Keratinocyte (primary cell): ENCODE data around the gene LCE1E. TPM values are rescaled to one million over a fixed set of nuclear protein-coding genes. Genes with fewer than 3 reads are reported as not detected.

Experiments
- DNase-seq: peaks from one replicate; pipeline ENCODE4 v3.0.0-alpha.2; 2011; ENCODE audit warnings: low read depth, missing footprints, low spot score
- FAIRE-seq: peaks from 2 replicates; lab custom pipeline; 2011; peaks lifted over from hg19 to GRCh38; lab: Jason Lieb, UNC
- H2AFZ ChIP-seq: 2 replicates; pipeline ENCODE4 v1.6.0; 2012; ENCODE audit warnings: low read length, control low read depth, inconsistent platforms; ENCODE audit not compliant: control insufficient read depth
- H3K27ac ChIP-seq: 2 replicates; pipeline ENCODE4 v1.5.1; 2011; ENCODE audit warnings: low read length; ENCODE audit not compliant: control insufficient read depth, insufficient read depth
- H3K27me3 ChIP-seq: 3 replicates; pipeline ENCODE4 v1.6.0; 2011; ENCODE audit warnings: low read length; ENCODE audit not compliant: control insufficient read depth, insufficient read depth; ENCODE audit errors: extremely low read depth
- H3K36me3 ChIP-seq, 2 experiments: 2 replicates in 1 of 2; 3 replicates in 1 of 2; pipeline ENCODE4 v1.5.1; 2011; ENCODE audit warnings: low read length in 2 of 2, mild to moderate bottlenecking in 1 of 2; ENCODE audit not compliant: control insufficient read depth in 2 of 2, insufficient read depth in 2 of 2; ENCODE audit errors: extremely low read depth in 1 of 2
- H3K4me1 ChIP-seq: 3 replicates; pipeline ENCODE4 v1.5.1; 2011; ENCODE audit warnings: low read length; ENCODE audit not compliant: control insufficient read depth, insufficient read depth; ENCODE audit errors: extremely low read depth
- H3K4me2 ChIP-seq: 3 replicates; pipeline ENCODE4 v1.6.0; 2011; ENCODE audit warnings: low read depth, low read length; ENCODE audit not compliant: control insufficient read depth, insufficient read depth; ENCODE audit errors: extremely low read depth
- H3K4me3 ChIP-seq, 3 experiments: fragments of 200-600 bp in 1 of 3; sonication (generic) in 1 of 3; 2 replicates in 2 of 3; 3 replicates in 1 of 3; pipeline ENCODE4 v1.5.1; 2011 to 2016; ENCODE audit warnings: low read length in 3 of 3, mild to moderate bottlenecking in 3 of 3, control low read depth in 2 of 3, inconsistent platforms in 1 of 3, low read depth in 1 of 3, mixed read lengths in 1 of 3, mixed run types in 1 of 3, moderate library complexity in 1 of 3; ENCODE audit not compliant: control insufficient read depth in 2 of 3, insufficient read depth in 2 of 3; ENCODE audit errors: extremely low read depth in 1 of 3
- H3K79me2 ChIP-seq: 2 replicates; pipeline ENCODE4 v1.6.0; 2012; ENCODE audit warnings: low read length; ENCODE audit not compliant: control insufficient read depth, insufficient read depth
- H3K9ac ChIP-seq: 3 replicates; pipeline ENCODE4 v1.6.0; 2011; ENCODE audit warnings: low read length; ENCODE audit not compliant: control insufficient read depth, insufficient read depth; ENCODE audit errors: extremely low read depth
- H3K9me1 ChIP-seq: 3 replicates; pipeline ENCODE4 v1.6.0; 2011; ENCODE audit warnings: low read length; ENCODE audit not compliant: control insufficient read depth, insufficient read depth; ENCODE audit errors: extremely low read depth
- H3K9me3 ChIP-seq: 2 replicates; pipeline ENCODE4 v1.5.1; 2012; ENCODE audit warnings: low read depth, low read length; ENCODE audit not compliant: control insufficient read depth
- H4K20me1 ChIP-seq: 3 replicates; pipeline ENCODE4 v1.6.0; 2011; ENCODE audit warnings: low read length; ENCODE audit not compliant: control insufficient read depth, insufficient read depth; ENCODE audit errors: extremely low read depth
- CTCF ChIP-seq, 3 experiments: IDR thresholded peaks in 1 of 3; conservative IDR thresholded peaks in 1 of 3; optimal IDR thresholded peaks in 1 of 3; 2 replicates in 2 of 3; 3 replicates in 1 of 3; pipeline versions ENCODE3 to v1.5.1; 2011; ENCODE audit warnings: low read length in 3 of 3, mild to moderate bottlenecking in 3 of 3, moderate library complexity in 2 of 3, control low read depth in 1 of 3, inconsistent platforms in 1 of 3; ENCODE audit not compliant: insufficient read depth in 2 of 3; ENCODE audit errors: extremely low read depth in 1 of 3
- EZH2 ChIP-seq: IDR thresholded peaks from one replicate; pipeline ENCODE4 v1.6.1; 2012; ENCODE audit warnings: inconsistent platforms, mild to moderate bottlenecking, low read length, moderate library complexity
- dilution Hi-C: fragments of 300-500 bp; cut with MboI; formaldehyde crosslinking; loops from one replicate; pipeline ENCODE4 v1.7.0; 2020; ENCODE audit warnings: low sequenced_read_pairs; ENCODE audit not compliant: extremely low pct_ligation_motif_present
- polyA minus RNA-seq, 3 experiments: library from RNA; depleted of rRNA, polyadenylated mRNA; stranded (reverse); fragments of >200 nt; gene quantifications; 1 replicate in 1 of 3; 2 replicates in 1 of 3; 3 replicates in 1 of 3; pipeline ENCODE4 v1.2.3, GENCODE V29; 2011
- polyA plus RNA-seq, 5 experiments: library from polyadenylated mRNA; depleted of rRNA in 3 of 5; stranded (reverse) in 3 of 5; stranded (forward) in 1 of 5; unstranded in 1 of 5; fragments of >200 nt; gene quantifications; 1 replicate in 1 of 5; 2 replicates in 3 of 5; 3 replicates in 1 of 5; pipeline versions ENCODE4 v1.2.1 to v1.2.3, GENCODE V29; 2011 to 2012; ENCODE audit warnings: missing spikeins in 2 of 5, low read depth in 1 of 5, low replicate concordance in 1 of 5

LCE1E gene
- 0.59 to 1.0 TPM (median 0.86 TPM) in 3 replicates for polyA plus RNA-seq
- polyA plus RNA-seq (2011; ENCODE audit: low read depth): 3.7 TPM
- 0.39 and 0.67 TPM in 2 replicates for polyA plus RNA-seq (2011; cell fraction: cytosol; rRNA removed)
- polyA plus RNA-seq (2011; cell fraction: nucleus; rRNA removed): 1.4 and 1.6 TPM in 2 replicates
- 0.48 and 32.6 TPM in 2 replicates for polyA plus RNA-seq (2012; ENCODE audit: low replicate concordance)
- polyA minus RNA-seq: not detected in 3 replicates
- not detected for polyA minus RNA-seq (2011; cell fraction: cytosol; rRNA and poly(A)+ RNA removed)
- not detected in 2 replicates for polyA minus RNA-seq (2011; cell fraction: nucleus; rRNA and poly(A)+ RNA removed)

- TF ChIP-seq EZH2 (no peak), CTCF (optimal IDR thresholded peaks at IDR 0.05 in 1 of 3, IDR thresholded peaks at IDR 0.05 in 1 of 3, conservative IDR thresholded peaks at IDR 0.05 in 1 of 3; ENCODE audit: extremely low read depth in 1 of 3, insufficient read depth in 2 of 3, low read length in 3 of 3) (peak in 1 of 3 experiments; percentile 21)
- DNase-seq: peak; percentile 48
- Histone ChIP-seq H3K79me2 (no peaks in the 10 kb centered on the region), H3K27me3 (no peaks in the 10 kb centered on the region), H3K9me3 (no peaks in the 10 kb centered on the region), H3K4me3 (peak within 1 kb of the TSS in 1 of 3 experiments; percentile 13), H4K20me1 (no peaks in the 10 kb centered on the region), H3K9ac (no peak within 1 kb of the TSS), H3K4me1 (peaks cover 15% of the 10 kb centered on the region), H3K9me1 (no peaks in the 10 kb centered on the region), H3K36me3 (no peaks in the 10 kb centered on the region), H3K4me2 (peak within 1 kb of the TSS; percentile 71), H2AFZ (peak within 1 kb of the TSS; percentile 88), H3K27ac (no peak within 1 kb of the TSS)
- dilution Hi-C loops: no loop called here
- peak; percentile 84 for FAIRE-seq
These were observed at the start of gene LCE1E for GRCh38 chr1:152786077-152786476. TSS of gene LCE1E (plus strand) at chr1:152786257. CDS start at chr1:152787300, 1,043 bp downstream.

- FAIRE-seq: no peak
These were observed 48.1 kb upstream of the LCE1E start for GRCh38 chr1:152737997-152738396.

More at GRCh38 chr1:152737997-152738396, 48.1 kb upstream of the LCE1E start:
- Histone ChIP-seq H3K9me1 (no peaks in the 10 kb centered on the region), H3K4me3 (no peak overlapping the region), H4K20me1 (no peaks in the 10 kb centered on the region), H2AFZ (no peak overlapping the region), H3K4me1 (peaks cover 19% of the 10 kb centered on the region), H3K4me2 (no peak overlapping the region), H3K36me3 (no peaks in the 10 kb centered on the region), H3K27ac (no peak overlapping the region), H3K9ac (no peak overlapping the region), H3K9me3 (no peaks in the 10 kb centered on the region), H3K79me2 (no peaks in the 10 kb centered on the region), H3K27me3 (no peaks in the 10 kb centered on the region)
- no peak for DNase-seq
- TF ChIP-seq EZH2 (no peak), CTCF (optimal IDR thresholded peaks at IDR 0.05 in 1 of 3, IDR thresholded peaks at IDR 0.05 in 1 of 3, conservative IDR thresholded peaks at IDR 0.05 in 1 of 3; ENCODE audit: extremely low read depth in 1 of 3, insufficient read depth in 2 of 3, low read length in 3 of 3) (no peak)
- dilution Hi-C loops: no loop called here
